Measurements from ENCODE around the gene NET1.
"Not testable (repeated sequence)": the region's sequence is repeated elsewhere in the genome, so short reads cannot be mapped to it uniquely, and the experiment has no call there.

NET1 gene

GRCh38 chr10:5399332-5399731 lies 13.0 kb upstream of the NET1 start:
- DNase-seq = no peak
- ATAC-seq = no peak

GRCh38 chr10:5400468-5401240 lies 11.7 kb upstream of the NET1 start:
- no peak for DNase-seq
- ATAC-seq = no peak

- ATAC-seq = no peak
- no peak for DNase-seq
Measured at GRCh38 chr10:5402798-5403197, 9.6 kb upstream of the NET1 start.

GRCh38 chr10:5404208-5405041 lies 7.9 kb upstream of the NET1 start, which contains the start of gene TUBAL3:
TSS of gene TUBAL3 (minus strand) at chr10:5404828. CDS start at chr10:5404792, 36 bp downstream.
- ATAC-seq = no peak
- DNase-seq = no peak

- no peak for ATAC-seq
- no peak for DNase-seq
Measured at GRCh38 chr10:5406918-5407317, 5.4 kb upstream of the NET1 start.

- not testable (repeated sequence) for DNase-seq, ATAC-seq
Measured at GRCh38 chr10:5410787-5411186, 1.6 kb upstream of the NET1 start.

GRCh38 chr10:5411941-5412276 lies 448 bp upstream of the NET1 start:
- ATAC-seq = no peak
- DNase-seq = no peak

- ATAC-seq = no peak
- DNase-seq = no peak
Measured at GRCh38 chr10:5413012-5413938, 918 bp downstream of the NET1 start.

- no peak for ATAC-seq
- no peak for DNase-seq
Measured at GRCh38 chr10:5416981-5417380, 4.6 kb downstream of the NET1 start.

GRCh38 chr10:5418584-5418983 lies 6.2 kb downstream of the NET1 start:
- ATAC-seq = no peak

GRCh38 chr10:5419466-5420094 lies 7.2 kb downstream of the NET1 start:
- DNase-seq (no peak), ATAC-seq (no peak)

More at GRCh38 chr10:5418584-5418983, 6.2 kb downstream of the NET1 start:
- no peak for DNase-seq

- DNase-seq (no peak), ATAC-seq (no peak)
Measured at GRCh38 chr10:5423771-5424170, 11.4 kb downstream of the NET1 start.

- ATAC-seq (no peak), DNase-seq (no peak)
Measured at GRCh38 chr10:5424751-5425150, 12.4 kb downstream of the NET1 start.

- no peak for ATAC-seq
- DNase-seq = no peak
Measured at GRCh38 chr10:5428133-5428532, 15.8 kb downstream of the NET1 start.

GRCh38 chr10:5433182-5433581 lies 20.8 kb downstream of the NET1 start:
- DNase-seq = no peak

GRCh38 chr10:5434017-5434753 lies 21.8 kb downstream of the NET1 start:
- ATAC-seq = no peak
- DNase-seq = no peak

More at GRCh38 chr10:5433182-5433581, 20.8 kb downstream of the NET1 start:
- ATAC-seq = no peak

GRCh38 chr10:5435328-5435727 lies 23.0 kb downstream of the NET1 start:
- DNase-seq = no peak

GRCh38 chr10:5440206-5440605 lies 27.8 kb downstream of the NET1 start:
- ATAC-seq (no peak), DNase-seq (no peak)

More at GRCh38 chr10:5435328-5435727, 23.0 kb downstream of the NET1 start:
- no peak for ATAC-seq

- ATAC-seq = no peak
- no peak for DNase-seq
Measured at GRCh38 chr10:5441106-5441505, 28.7 kb downstream of the NET1 start.

GRCh38 chr10:5442065-5442989 lies 30.0 kb downstream of the NET1 start:
- DNase-seq (peak; percentile 30), ATAC-seq (no peak)
